Measurements from ENCODE around the gene PEX14.
A peak's percentile ranks its signal among the peaks of the same experiment; 100 is the strongest.
"Not testable (repeated sequence)": the region's sequence is repeated elsewhere in the genome, so short reads cannot be mapped to it uniquely, and the experiment has no call there.

Gene PEX14

DNA sequence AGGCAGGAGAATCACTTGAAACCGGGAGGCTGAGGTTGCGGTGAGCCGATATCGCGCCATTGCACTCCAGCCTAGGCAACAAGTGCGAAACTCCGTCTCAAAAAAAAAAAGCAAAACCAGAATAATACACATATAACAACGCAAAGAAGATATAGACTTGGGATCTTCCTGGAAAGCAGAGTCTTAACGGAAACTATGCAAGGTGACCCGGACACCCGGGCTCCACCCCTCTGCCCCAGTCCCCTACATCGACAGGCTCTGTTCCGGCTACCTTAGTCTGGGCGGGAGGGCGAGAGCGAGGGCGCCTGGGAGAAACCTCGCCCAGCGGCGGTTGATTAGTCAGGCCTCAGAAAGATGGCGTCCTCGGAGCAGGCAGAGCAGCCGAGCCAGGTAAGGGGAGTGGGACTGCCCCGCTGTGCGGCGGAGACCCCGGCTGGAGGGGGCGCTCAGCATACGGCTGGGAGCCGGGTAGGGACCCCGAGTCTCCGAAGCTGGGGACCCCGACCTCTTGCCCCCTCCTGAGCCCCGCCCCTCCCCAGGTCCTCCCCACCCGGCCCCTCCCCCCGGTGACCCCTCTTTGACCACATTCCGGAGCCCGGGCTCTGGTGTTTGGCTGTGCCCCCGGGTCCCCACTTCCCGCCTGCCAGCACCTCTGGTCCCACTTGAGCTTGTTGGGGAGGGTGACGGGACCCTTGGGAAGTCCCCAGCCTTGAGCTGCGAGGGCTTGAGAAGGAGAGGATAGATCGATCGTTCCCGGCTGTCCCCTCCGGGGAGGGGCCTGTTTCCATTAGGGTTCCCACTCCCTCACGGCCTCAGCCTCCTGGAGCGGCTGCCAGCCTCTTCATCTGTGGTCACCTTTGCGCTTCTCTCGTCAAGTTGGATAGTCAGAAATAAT, at the start of gene PEX14:
PEX14 (plus strand) TSS at position 338 of the 895 bp plus-strand sequence; CDS start at position 355, 17 bp downstream.
- peak; percentile 65 to 88 for DNase-seq

- not testable (repeated sequence) for DNase-seq
Measured at GRCh38 chr1:10425826-10426534, 48.8 kb upstream of the PEX14 start.

GRCh38 chr1:10426535-10426848, 48.3 kb upstream of the PEX14 start:
- not testable (repeated sequence) for DNase-seq

- no peak for DNase-seq
Measured at GRCh38 chr1:10428984-10429383, 45.8 kb upstream of the PEX14 start.

- no peak for DNase-seq
Measured at GRCh38 chr1:10429868-10430215, 44.9 kb upstream of the PEX14 start.

DNA sequence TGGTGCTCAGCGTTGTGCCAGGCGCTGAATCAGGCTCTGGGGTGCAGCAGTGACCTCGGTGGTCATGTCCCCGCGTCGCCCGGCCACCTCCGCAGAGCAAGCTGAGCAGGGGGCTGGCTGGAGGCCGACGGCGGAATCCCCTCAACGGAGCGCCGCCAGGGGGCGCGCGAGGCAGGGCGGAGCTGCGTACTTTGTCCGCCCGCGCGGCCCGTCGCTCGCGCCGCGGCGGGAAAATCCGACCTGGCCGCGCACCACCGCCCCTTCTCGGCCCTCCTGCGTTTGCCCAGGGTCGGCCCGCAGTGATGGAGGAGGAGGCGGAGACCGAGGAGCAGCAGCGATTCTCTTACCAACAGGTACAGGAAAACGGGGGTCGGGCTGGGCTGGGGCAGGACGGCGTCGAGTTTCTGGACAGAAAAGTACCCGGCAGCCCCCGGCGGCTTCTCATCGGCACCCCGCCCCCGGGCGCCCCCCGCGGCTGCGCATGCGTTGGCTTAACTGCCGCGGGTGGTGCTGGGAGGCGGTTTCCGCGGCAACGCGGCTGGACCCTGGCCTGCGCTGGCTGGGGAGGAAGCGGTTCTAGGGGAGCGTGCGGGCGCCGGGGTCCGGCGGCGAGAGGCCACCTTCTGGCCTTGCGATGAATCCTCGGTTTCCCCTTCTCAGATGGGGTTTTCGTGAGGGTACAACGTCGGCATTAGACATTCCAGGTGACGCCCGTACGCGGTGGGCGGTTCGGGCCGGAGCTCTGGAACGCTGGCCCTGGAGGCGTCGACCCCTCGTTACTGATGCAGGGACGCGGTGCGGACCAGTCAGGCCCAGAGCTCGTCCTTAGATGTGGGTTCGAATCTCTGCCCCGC, 44.3 kb upstream of the PEX14 start, which contains the start of gene CENPS:
CENPS (plus strand) TSS at position 218 of the 854 bp plus-strand sequence; CDS start at position 303, 85 bp downstream.
- peak; percentile 25 to 81 for DNase-seq

- no peak for DNase-seq
Measured at GRCh38 chr1:10431070-10431730, 43.5 kb upstream of the PEX14 start.

- DNase-seq = no peak
Measured at GRCh38 chr1:10432910-10433700, 41.6 kb upstream of the PEX14 start.

GRCh38 chr1:10433790-10434189, 41.0 kb upstream of the PEX14 start:
- DNase-seq = no peak

DNA sequence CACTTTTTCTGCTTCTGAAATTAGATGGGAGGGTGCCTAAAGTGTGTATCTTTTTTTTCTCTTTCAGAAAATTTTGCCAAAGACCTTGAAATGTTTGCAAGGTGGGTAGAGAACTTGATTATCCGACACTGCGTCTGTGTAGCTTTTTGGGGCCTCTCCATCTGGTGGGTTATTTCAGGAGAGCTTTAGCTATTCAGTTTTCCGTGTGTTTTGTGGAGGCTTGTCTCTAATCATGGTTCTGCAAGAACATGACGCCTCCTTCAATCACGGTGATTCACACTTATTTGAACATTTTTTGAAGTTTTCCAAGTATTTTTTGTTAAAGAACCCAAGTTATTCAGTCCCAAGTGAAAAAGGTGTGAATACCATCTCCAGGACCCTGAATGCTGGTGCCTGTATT, 40.2 kb upstream of the PEX14 start:
- no peak for DNase-seq

- no peak for DNase-seq
Measured at GRCh38 chr1:10437052-10437451, 37.7 kb upstream of the PEX14 start.

- no peak for DNase-seq
Measured at GRCh38 chr1:10438677-10439163, 36.0 kb upstream of the PEX14 start.

- DNase-seq = no peak
Measured at GRCh38 chr1:10440305-10440704, 34.4 kb upstream of the PEX14 start.

DNA sequence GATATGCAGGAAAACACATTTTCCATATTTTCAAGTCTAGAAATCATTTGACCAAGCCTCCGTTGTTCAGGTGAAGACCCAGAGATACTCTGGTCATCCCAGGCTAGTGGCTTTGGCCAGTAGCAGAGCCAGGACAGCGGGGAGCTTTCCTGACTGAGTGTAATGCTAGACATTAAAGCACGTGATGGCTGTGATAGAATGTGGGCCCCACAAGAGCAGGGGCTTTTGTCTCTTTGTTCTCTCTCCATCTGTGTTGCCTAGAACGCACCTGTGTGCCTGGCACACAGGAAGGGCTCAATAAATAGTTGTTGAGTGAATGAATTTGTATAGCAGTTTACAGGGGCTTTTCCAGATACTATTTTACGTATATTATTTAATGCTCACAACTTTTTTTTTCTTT, 34.0 kb upstream of the PEX14 start:
- no peak for DNase-seq

- DNase-seq = no peak
Measured at GRCh38 chr1:10444248-10444647, 30.5 kb upstream of the PEX14 start.

DNA sequence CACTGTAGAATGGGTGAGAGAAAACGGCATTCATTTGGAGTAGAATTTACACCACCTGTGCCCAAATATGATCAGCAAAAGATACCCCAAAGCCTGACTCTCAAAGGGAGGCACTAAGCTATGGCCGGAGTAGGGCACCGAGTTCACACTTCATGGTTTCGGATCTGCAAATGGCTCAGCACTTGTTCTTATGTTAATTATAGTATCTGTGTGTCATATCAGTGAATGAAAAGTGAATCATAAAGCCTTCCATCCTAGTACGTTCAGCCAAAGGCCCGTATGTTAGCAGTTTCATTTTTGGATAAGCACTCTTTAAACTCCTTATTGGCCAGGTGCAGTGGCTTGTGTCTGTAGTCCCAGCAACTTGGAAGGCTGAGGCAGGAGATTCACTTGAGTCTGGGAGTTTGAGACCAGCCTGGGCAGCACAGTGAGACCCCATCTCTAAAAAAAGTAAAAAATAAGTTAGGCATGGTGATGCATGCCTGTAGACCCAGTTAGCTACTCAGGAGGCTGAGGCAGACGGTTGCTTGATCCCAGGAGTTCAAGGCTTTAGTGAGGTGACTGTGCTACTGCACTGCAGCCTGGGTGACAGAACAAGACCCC, 29.9 kb upstream of the PEX14 start:
- no peak for DNase-seq

GRCh38 chr1:10446790-10447422, 27.8 kb upstream of the PEX14 start:
- no peak for DNase-seq

DNA sequence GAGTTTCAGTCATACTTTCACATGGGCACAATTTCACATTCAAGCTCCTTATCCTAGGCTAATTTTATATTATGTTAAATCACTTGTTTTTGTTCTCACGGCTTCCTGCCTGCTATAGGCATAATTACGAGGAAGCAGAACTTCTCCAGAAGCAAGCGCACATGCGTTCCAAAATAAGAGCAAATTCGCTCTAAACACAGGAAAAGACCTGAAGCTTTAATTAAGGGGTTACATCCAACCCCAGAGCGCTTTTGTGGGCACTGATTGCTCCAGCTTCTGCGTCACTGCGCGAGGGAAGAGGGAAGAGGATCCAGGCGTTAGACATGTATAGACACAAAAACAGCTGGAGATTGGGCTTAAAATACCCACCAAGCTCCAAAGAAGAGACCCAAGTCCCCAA, 25.0 kb upstream of the PEX14 start, which contains the start of gene CORT:
CORT (plus strand) TSS at position 281 of the 400 bp plus-strand sequence. CDS start 193 bp downstream, outside the sequence.
- DNase-seq = no peak

GRCh38 chr1:10450156-10450814, 24.5 kb upstream of the PEX14 start:
- no peak for DNase-seq

DNA sequence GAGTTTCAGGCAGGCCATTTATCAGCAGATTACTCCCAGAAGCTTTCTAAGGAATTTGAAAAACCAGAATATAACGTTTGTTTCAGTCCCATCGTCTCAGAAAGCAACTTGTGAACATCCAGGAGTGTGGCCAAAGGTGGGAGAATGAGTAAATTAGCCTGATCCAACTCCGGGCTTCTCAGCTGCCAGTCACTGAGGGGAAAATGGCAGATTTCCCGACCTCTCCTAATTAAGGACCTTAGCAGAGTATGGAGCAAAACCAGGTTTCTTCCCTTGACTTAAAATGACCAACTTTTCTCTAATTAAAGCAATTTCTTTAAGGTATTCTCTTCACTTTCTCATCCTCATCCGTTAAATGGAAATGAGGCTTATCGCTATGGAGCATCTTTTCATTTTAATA, 23.9 kb upstream of the PEX14 start:
- no peak for DNase-seq

Data from NCI-H526 (cell line).